HepG2 (cell line): ENCODE results near the gene M1AP.

Source experiments
- EZH2 ChIP-seq: conservative IDR thresholded peaks from 2 replicates; pipeline ENCODE4 v1.6.1; 2012; ENCODE audit warnings: mild to moderate bottlenecking, low read depth, low read length, moderate library complexity
- RELA ChIP-seq: sonication (generic); formaldehyde crosslinking; IDR thresholded peaks from 2 replicates; pipeline ENCODE4 v1.4.0; 2020; ENCODE audit warnings: missing genetic modification reagents
- ZNF138 ChIP-seq: sonication (generic); formaldehyde crosslinking; IDR thresholded peaks from 2 replicates; pipeline ENCODE4 v1.5.0; 2020; ENCODE audit warnings: mild to moderate bottlenecking, low read depth, missing genetic modification reagents
- ZNF33B ChIP-seq: sonication (generic); formaldehyde crosslinking; IDR thresholded peaks from 2 replicates; pipeline ENCODE4 v1.5.1; 2020; ENCODE audit warnings: mild to moderate bottlenecking, missing genetic modification reagents
- ZNF430 ChIP-seq: sonication (generic); formaldehyde crosslinking; IDR thresholded peaks from 2 replicates; pipeline ENCODE4 v1.9.0; 2021; ENCODE audit warnings: mild to moderate bottlenecking, missing genetic modification reagents

DNA sequence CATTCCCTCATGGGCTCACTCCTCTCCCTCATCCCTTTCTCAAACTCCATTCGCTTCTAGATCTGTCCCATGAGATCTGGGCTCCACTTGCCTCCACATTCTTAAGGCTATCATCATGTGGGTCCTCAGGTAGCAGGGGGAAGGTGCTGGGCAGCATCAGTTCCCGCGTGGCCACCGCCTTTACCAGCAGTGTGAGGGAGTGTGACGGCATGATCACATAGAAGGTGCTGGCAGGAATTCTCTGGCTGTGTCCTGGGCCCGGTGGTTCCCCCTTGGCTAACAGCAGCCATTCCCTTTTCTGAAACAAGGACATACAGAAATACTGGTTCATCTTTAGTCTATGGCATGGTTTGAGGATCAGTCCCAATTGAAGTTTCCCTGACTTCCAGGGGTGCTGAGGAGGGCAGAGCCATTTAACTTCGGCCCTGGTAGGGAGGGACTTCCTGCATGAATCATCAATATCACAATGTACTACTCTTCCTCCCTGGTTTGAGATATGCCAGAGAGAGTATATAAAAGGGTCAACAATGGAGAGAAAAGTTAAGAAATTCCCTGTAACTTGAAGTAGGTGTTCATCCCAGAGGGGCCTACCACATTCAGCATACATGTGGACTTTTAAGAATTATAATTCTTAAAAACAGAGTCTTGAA, 85.9 kb downstream of the M1AP start:
- no peak for TF ChIP-seq ZNF430 (CRISPR knock-in tag)
- TF ChIP-seq EZH2: no peak
- no peak for TF ChIP-seq ZNF33B (CRISPR knock-in tag)
- TF ChIP-seq ZNF138 (CRISPR knock-in tag): no peak
- TF ChIP-seq RELA (CRISPR knock-in tag): no peak
